Large intestine (tissue), 3 donors: ENCODE results near the gene NPM1. TPM values are rescaled to one million over a fixed set of nuclear protein-coding genes. Genes with fewer than 3 reads are reported as not detected.

ENCODE experiments used
- DNase-seq, 2 donors: peaks; one replicate each; pipeline versions ENCODE4 v3.0.0 to v3.0.0-alpha.2; 2013
- H3K27ac ChIP-seq: one replicate; pipeline ENCODE4 v1.5.1; 2013; ENCODE audit warnings: low read length
- H3K27me3 ChIP-seq: 2 replicates; pipeline ENCODE4 v1.6.1; 2013; ENCODE audit warnings: low read length; ENCODE audit not compliant: control insufficient read depth, insufficient read depth
- H3K36me3 ChIP-seq: 2 replicates; pipeline ENCODE4 v1.6.1; 2013; ENCODE audit warnings: low read length; ENCODE audit not compliant: control insufficient read depth, insufficient read depth
- H3K4me1 ChIP-seq: one replicate; pipeline ENCODE4 v1.6.1; 2013; ENCODE audit warnings: low read length; ENCODE audit not compliant: control insufficient read depth, insufficient read depth
- H3K4me3 ChIP-seq: one replicate; pipeline ENCODE4 v1.5.1; 2013; ENCODE audit warnings: low read length
- H3K9me3 ChIP-seq: one replicate; pipeline ENCODE4 v1.6.1; 2013; ENCODE audit warnings: mild to moderate bottlenecking, low read depth, low read length, moderate library complexity; ENCODE audit not compliant: control insufficient read depth
- WGBS: methylation state at CpG from one replicate; pipeline ENCODE4 v1.1.5; 2013; ENCODE audit warnings: low lambda C conversion rate; ENCODE audit not compliant: insufficient coverage; 5-methylcytosine and 5-hydroxymethylcytosine counted together
- polyA plus RNA-seq: library from polyadenylated mRNA; unstranded; fragments of 120-200 nt; gene quantifications from one replicate; pipeline ENCODE4 v1.2.1, GENCODE V29; 2013

The NPM1 gene
- polyA plus RNA-seq, 1 donor = 2,359 TPM

- Histone ChIP-seq H3K4me3 (no peak overlapping the region), H3K4me1 (no peaks in the 10 kb centered on the region), H3K27ac (no peak overlapping the region), H3K27me3 (no peaks in the 10 kb centered on the region), H3K36me3 (no peaks in the 10 kb centered on the region), H3K9me3 (no peaks in the 10 kb centered on the region)
- no peak for DNase-seq
- WGBS = no CpG with 5 or more reads among the region's 4 CpGs
These were observed 47.2 kb downstream of the NPM1 start for GRCh38 chr5:171434874-171435273.

- Histone ChIP-seq H3K4me1 (no peaks in the 10 kb centered on the region), H3K36me3 (no peaks in the 10 kb centered on the region), H3K4me3 (no peak overlapping the region), H3K27ac (no peak overlapping the region), H3K27me3 (no peaks in the 10 kb centered on the region), H3K9me3 (no peaks in the 10 kb centered on the region)
- no peak for DNase-seq
- WGBS = no CpG with 5 or more reads among the region's 20 CpGs
These were observed 48.3 kb downstream of the NPM1 start for GRCh38 chr5:171435908-171436307.

GRCh38 chr5:171436804-171437285, 49.2 kb downstream of the NPM1 start:
- H3K36me3 ChIP-seq = no peaks in the 10 kb centered on the region
- no CpG with 5 or more reads among the region's 13 CpGs for WGBS
- no peaks in the 10 kb centered on the region for H3K27me3 ChIP-seq
- no peaks in the 10 kb centered on the region for H3K9me3 ChIP-seq
- H3K4me3 ChIP-seq = no peak overlapping the region
- DNase-seq = no peak
- no peak overlapping the region for H3K27ac ChIP-seq
- H3K4me1 ChIP-seq = no peaks in the 10 kb centered on the region

- Histone ChIP-seq H3K36me3 (no peaks in the 10 kb centered on the region), H3K27ac (no peak overlapping the region), H3K4me3 (no peak overlapping the region), H3K9me3 (no peaks in the 10 kb centered on the region), H3K4me1 (peaks cover 2% of the 10 kb centered on the region), H3K27me3 (no peaks in the 10 kb centered on the region)
- no peak for DNase-seq
- 49% methylated on average over 3 of the region's 14 CpGs for WGBS
These were observed 49.7 kb downstream of the NPM1 start for GRCh38 chr5:171437286-171437821.

DNA sequence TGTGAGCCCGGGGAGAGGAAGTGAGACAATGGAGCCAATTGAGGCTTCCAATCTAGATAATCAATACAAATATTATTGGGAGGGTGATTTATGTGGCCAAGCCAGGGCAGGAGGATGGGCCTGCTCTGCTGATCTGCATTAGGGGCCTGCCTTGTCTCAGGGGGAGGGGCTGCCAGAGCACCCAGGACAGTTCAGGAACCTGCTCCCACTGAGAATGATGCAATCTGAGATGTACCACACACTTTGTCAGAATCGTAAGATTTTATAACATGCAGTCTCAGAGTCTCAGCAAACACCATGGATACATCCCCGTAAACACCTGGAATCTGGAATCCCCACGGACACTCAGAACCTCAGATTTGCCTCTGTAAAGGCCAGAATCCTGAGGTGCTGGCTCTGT, 51.1 kb downstream of the NPM1 start:
- WGBS = no CpG with 5 or more reads among the region's 4 CpGs
- no peak overlapping the region for H3K27ac ChIP-seq
- no peaks in the 10 kb centered on the region for H3K27me3 ChIP-seq
- peaks cover 5% of the 10 kb centered on the region for H3K4me1 ChIP-seq
- DNase-seq = no peak
- H3K4me3 ChIP-seq = no peak overlapping the region
- H3K9me3 ChIP-seq = no peaks in the 10 kb centered on the region
- H3K36me3 ChIP-seq = no peaks in the 10 kb centered on the region

GRCh38 chr5:171441246-171441791, 53.7 kb downstream of the NPM1 start:
- Histone ChIP-seq H3K27ac (no peak overlapping the region), H3K4me1 (peaks cover 5% of the 10 kb centered on the region), H3K27me3 (no peaks in the 10 kb centered on the region), H3K36me3 (no peaks in the 10 kb centered on the region), H3K9me3 (no peaks in the 10 kb centered on the region), H3K4me3 (no peak overlapping the region)
- WGBS = no CpG with 5 or more reads among the region's 14 CpGs
- no peak for DNase-seq

DNA sequence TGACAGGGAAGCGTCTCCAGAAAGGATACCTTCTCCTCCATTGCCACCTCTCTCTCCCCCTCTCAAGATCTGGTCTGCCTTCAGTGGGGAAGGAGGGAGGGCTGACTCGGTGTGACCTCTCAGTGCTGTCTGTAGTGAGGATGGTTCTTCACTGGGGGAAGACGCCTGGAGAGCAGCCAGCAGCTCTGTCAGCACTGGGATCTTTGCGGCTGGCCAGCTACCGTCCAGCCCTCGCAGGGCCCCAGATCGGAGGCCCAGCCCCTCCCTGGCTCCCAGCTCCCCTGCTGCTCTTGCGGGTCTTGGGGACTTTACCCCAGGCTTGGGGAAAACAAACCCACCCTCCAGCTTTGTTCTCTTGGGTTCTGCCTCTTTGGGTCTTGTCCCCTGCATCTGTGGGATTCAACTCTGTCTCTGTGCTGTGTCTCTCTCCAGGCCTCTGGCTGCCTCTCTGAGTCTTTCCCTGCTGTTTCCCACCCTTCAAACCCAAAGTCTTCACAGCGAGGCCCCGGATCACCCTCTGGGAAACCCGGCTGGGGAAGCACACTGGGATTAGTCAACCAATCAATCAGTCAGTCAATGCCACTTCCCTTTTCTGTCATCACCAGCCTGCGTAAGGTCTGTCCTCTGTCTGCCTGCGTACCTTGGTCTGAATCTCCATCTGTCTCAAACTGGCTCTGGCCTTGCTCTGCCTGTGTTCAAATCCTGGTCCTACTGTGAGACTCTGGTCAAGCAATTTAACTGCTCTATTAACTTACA, 54.8 kb downstream of the NPM1 start:
- Histone ChIP-seq H3K9me3 (no peaks in the 10 kb centered on the region), H3K4me1 (peaks cover 5% of the 10 kb centered on the region), H3K27ac (no peak overlapping the region), H3K27me3 (no peaks in the 10 kb centered on the region), H3K36me3 (no peaks in the 10 kb centered on the region), H3K4me3 (no peak overlapping the region)
- no peak for DNase-seq
- no CpG with 5 or more reads among the region's 13 CpGs for WGBS

GRCh38 chr5:171444582-171444981, 56.9 kb downstream of the NPM1 start:
- WGBS = no CpG with 5 or more reads among the region's 12 CpGs
- Histone ChIP-seq H3K27me3 (no peaks in the 10 kb centered on the region), H3K9me3 (no peaks in the 10 kb centered on the region), H3K36me3 (no peaks in the 10 kb centered on the region), H3K4me3 (no peak overlapping the region), H3K27ac (no peak overlapping the region), H3K4me1 (peaks cover 12% of the 10 kb centered on the region)
- no peak for DNase-seq

DNA sequence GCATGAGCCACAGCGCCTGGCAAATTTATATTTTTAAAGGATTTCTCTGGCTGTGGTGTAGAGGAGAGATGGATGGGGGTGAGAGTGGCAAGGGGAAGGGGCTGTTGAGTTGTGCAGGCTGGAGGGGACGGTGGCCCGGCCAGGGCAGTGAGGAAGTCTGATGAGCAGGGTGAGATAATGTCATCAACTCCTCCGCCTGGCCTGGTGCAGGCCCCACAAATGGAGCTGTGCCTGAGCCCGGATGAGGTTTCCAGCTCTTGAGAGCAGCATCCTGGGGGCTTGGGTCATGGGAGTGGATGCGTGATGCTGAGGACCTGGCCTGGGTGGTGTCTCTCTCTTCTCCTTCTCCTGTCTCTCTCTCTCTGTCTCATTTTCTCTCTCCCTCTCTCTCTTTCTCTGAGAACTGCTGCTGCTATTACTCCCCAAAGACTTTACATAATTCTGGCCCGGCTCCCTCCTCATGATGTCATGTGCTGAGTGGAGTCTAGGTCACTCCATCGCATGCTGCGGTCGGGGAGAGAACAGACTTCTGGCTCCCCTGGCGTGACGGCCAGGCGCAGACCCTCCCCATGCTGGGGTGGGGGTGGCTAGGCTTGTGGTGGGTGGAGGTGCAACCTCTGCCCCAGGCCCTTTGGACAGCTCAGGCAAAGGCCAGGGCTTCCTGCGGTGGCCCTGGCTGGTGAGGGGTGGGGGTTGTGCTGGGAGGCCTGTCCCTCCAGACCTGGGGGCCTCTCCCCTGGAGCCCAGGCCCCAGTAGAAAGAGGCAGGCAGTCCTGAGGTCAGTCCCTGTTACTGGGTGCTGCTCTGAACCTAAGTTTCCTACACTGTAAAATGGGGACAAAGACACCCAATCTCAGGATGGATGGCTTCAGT, 58.2 kb downstream of the NPM1 start:
- Histone ChIP-seq H3K4me1 (peaks cover 20% of the 10 kb centered on the region), H3K27me3 (peaks cover 3% of the 10 kb centered on the region), H3K4me3 (no peak overlapping the region), H3K36me3 (no peaks in the 10 kb centered on the region), H3K27ac (no peak overlapping the region), H3K9me3 (no peaks in the 10 kb centered on the region)
- no CpG with 5 or more reads among the region's 14 CpGs for WGBS
- DNase-seq = no peak

GRCh38 chr5:171447226-171447625, 59.6 kb downstream of the NPM1 start:
- no peaks in the 10 kb centered on the region for H3K36me3 ChIP-seq
- peaks cover 13% of the 10 kb centered on the region for H3K27me3 ChIP-seq
- H3K4me3 ChIP-seq = no peak overlapping the region
- H3K4me1 ChIP-seq = peaks cover 21% of the 10 kb centered on the region
- DNase-seq = no peak
- no peaks in the 10 kb centered on the region for H3K9me3 ChIP-seq
- no peak overlapping the region for H3K27ac ChIP-seq
- WGBS = 100% methylated on average over 1 of the region's 5 CpGs
